ENCODE results near the gene IRF5.
A peak's percentile ranks its signal among the peaks of the same experiment; 100 is the strongest.

DNA sequence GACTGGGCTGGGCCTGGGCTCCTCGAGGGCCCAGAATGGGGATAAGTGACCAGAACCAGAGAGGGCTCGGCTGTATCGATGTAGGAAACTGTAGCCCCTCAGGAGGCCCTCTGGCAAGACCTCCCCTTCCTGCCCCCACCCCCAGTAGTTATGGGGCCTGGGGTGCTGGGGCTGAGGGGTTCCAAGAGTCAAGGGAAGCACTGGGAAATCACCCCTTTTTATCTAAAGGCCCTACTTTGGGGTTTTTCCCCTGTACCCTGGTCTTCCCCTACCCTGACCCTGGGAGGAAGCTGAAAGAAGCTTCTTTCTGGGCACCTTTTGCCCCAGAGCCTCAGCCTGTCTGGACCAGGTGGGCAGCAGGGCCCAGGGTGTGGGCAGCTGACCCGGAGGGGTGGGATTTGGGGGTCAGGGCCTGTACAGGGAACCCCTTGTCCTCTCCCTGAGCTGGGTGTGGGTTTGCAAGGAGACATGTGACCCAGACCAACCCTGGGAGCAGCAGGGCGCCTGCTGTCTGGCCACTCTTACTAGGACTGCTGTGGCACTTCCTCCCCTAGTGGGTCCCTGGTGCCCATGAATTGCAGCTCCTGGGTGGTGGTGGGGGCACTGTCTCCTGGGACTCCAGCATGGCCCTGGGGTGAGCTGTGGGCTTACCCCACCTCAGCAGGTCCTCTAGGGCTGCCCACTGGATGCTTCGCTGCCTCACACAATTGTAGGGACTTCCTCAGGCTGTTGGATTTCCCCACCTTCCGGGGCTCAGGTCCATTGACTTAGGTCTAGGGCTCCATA lies 1.5 kb downstream of the IRF5 start:
- TF ChIP-seq, protein P1, sequence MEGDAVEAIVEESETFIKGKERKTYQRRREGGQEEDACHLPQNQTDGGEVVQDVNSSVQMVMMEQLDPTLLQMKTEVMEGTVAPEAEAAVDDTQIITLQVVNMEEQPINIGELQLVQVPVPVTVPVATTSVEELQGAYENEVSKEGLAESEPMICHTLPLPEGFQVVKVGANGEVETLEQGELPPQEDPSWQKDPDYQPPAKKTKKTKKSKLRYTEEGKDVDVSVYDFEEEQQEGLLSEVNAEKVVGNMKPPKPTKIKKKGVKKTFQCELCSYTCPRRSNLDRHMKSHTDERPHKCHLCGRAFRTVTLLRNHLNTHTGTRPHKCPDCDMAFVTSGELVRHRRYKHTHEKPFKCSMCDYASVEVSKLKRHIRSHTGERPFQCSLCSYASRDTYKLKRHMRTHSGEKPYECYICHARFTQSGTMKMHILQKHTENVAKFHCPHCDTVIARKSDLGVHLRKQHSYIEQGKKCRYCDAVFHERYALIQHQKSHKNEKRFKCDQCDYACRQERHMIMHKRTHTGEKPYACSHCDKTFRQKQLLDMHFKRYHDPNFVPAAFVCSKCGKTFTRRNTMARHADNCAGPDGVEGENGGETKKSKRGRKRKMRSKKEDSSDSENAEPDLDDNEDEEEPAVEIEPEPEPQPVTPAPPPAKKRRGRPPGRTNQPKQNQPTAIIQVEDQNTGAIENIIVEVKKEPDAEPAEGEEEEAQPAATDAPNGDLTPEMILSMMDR (IDR thresholded peaks at IDR 0.05 in 2 of 3, conservative IDR thresholded peaks at IDR 0.05 in 1 of 3; ENCODE audit: control insufficient read depth in 2 of 3, extremely low read depth in 1 of 3, insufficient read depth in 1 of 3, low read depth in 3 of 3, low read length in 3 of 3): no peak
- no peak for TF ChIP-seq ZSCAN29 (IDR thresholded peaks at IDR 0.05)
- TF ChIP-seq GABPA (IDR thresholded peaks at IDR 0.05; ENCODE audit: low read depth): no peak
- TF ChIP-seq, protein P2, sequence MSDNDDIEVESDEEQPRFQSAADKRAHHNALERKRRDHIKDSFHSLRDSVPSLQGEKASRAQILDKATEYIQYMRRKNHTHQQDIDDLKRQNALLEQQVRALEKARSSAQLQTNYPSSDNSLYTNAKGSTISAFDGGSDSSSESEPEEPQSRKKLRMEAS (IDR thresholded peaks at IDR 0.05; ENCODE audit: low read depth, low read length): no peak
- peak; percentile 11; the same call in 1 of the 2 replicates for TF ChIP-seq POLR2AphosphoS2 (IDR thresholded peaks at IDR 0.05; ENCODE audit: low read depth, low read length)
- TF ChIP-seq POLR2A (IDR thresholded peaks at IDR 0.05; ENCODE audit: low read depth, low read length): peak; percentile 42; the same call in 1 of the 2 replicates
- TF ChIP-seq EZH2 (IDR thresholded peaks at IDR 0.05; ENCODE audit: borderline replicate concordance, control insufficient read depth, low read depth, low read length): no peak
